ENCODE measurements around the gene SLC35A4. TPM values are rescaled to one million over a fixed set of nuclear protein-coding genes. Genes with fewer than 3 reads are reported as not detected.

SLC35A4 gene
- 100 to 1,000 TPM in 1 of 2 donors, 10 to 100 TPM in 1; 61.8 to 107 TPM for total RNA-seq

GRCh38 chr5:140564196-140565023, at the start of gene SLC35A4, which contains the start of gene APBB3:
TSS of gene SLC35A4 (plus strand) at chr5:140564828. CDS start at chr5:140567170, 2,342 bp downstream.
TSS of gene APBB3 (minus strand) at chr5:140564598. CDS start at chr5:140564245, 353 bp downstream.
- TF ChIP-seq CTCF (IDR thresholded peaks at IDR 0.05) (peak in 3 of 4 experiments; percentile 5 to 36 (median 31)), POLR2A (IDR thresholded peaks at IDR 0.05) (peak; percentile 86), POLR2AphosphoS5 (IDR thresholded peaks at IDR 0.05) (peak; percentile 98)
- H3K4me1 ChIP-seq (replicated peaks) = peaks cover 6% of the 10 kb centered on the region
- H3K9me3 ChIP-seq = no peaks in the 10 kb centered on the region
- intact Hi-C loops (cut with DNase I) = loop anchor here (5.0 kb wide), 1 partner anchor 83 kb away; the partner anchor contains the start of genes IK and NDUFA2
- H3K27me3 ChIP-seq (replicated peaks; ENCODE audit: insufficient read depth) = no peaks in the 10 kb centered on the region
- peak within 1 kb of the TSS; percentile 63 to 77 for H3K4me3 ChIP-seq
- H3K27ac ChIP-seq = peak within 1 kb of the TSS; percentile 91 to 96
- DNase-seq (ENCODE audit: low spot score) = peak; percentile 97
- H3K36me3 ChIP-seq = no peaks in the 10 kb centered on the region
- under 1% methylated on average over 73 of the region's 74 CpGs for WGBS

- intact Hi-C loops (cut with DNase I) = no loop called here
- no peak overlapping the region for H3K4me3 ChIP-seq
- no peaks in the 10 kb centered on the region for H3K9me3 ChIP-seq
- H3K27ac ChIP-seq = no peak overlapping the region
- DNase-seq (ENCODE audit: low spot score) = no peak
- 87% methylated on average over 2 of the region's 2 CpGs for WGBS
- no peak for TF ChIP-seq POLR2AphosphoS5 (IDR thresholded peaks at IDR 0.05)
- TF ChIP-seq CTCF (IDR thresholded peaks at IDR 0.05) = no peak
- no peak for TF ChIP-seq POLR2A (IDR thresholded peaks at IDR 0.05)
- H3K4me1 ChIP-seq (replicated peaks) = no peaks in the 10 kb centered on the region
- peaks cover 6 to 9% of the 10 kb centered on the region in 2 donors for H3K36me3 ChIP-seq
- no peaks in the 10 kb centered on the region for H3K27me3 ChIP-seq (replicated peaks; ENCODE audit: insufficient read depth)
These were observed 40.6 kb upstream of the SLC35A4 start for GRCh38 chr5:140524003-140524402.

GRCh38 chr5:140540227-140540626, 24.4 kb upstream of the SLC35A4 start:
- intact Hi-C loops (cut with DNase I) = no loop called here
- 93% methylated on average over 1 of the region's 1 CpG for WGBS
- H3K36me3 ChIP-seq = peaks cover 0 to 6% of the 10 kb centered on the region in 2 donors

GRCh38 chr5:140542972-140543371, 21.7 kb upstream of the SLC35A4 start:
- Histone ChIP-seq H3K27ac (no peak overlapping the region), H3K36me3 (peaks cover 0 to 6% of the 10 kb centered on the region in 2 donors), H3K4me3 (no peak overlapping the region), H3K9me3 (no peaks in the 10 kb centered on the region), H3K4me1 (replicated peaks) (peaks cover 5% of the 10 kb centered on the region), H3K27me3 (replicated peaks; ENCODE audit: insufficient read depth) (no peaks in the 10 kb centered on the region)
- intact Hi-C loops (cut with DNase I) = no loop called here
- 90% methylated on average over 5 of the region's 5 CpGs for WGBS
- TF ChIP-seq POLR2A (IDR thresholded peaks at IDR 0.05) (no peak), POLR2AphosphoS5 (IDR thresholded peaks at IDR 0.05) (no peak), CTCF (IDR thresholded peaks at IDR 0.05) (no peak)
- no peak for DNase-seq (ENCODE audit: low spot score)

More at GRCh38 chr5:140540227-140540626, 24.4 kb upstream of the SLC35A4 start:
- Histone ChIP-seq H3K9me3 (no peaks in the 10 kb centered on the region), H3K4me3 (no peak overlapping the region), H3K27me3 (replicated peaks; ENCODE audit: insufficient read depth) (no peaks in the 10 kb centered on the region), H3K4me1 (replicated peaks) (no peaks in the 10 kb centered on the region), H3K27ac (no peak overlapping the region)
- DNase-seq (ENCODE audit: low spot score) = no peak
- no peak for TF ChIP-seq POLR2AphosphoS5 (IDR thresholded peaks at IDR 0.05)
- TF ChIP-seq POLR2A (IDR thresholded peaks at IDR 0.05) = no peak
- TF ChIP-seq CTCF (IDR thresholded peaks at IDR 0.05) = no peak

Measured in prostate gland (tissue), 2 donors.